ENCODE results near the gene CDKAL1.
"Not testable (repeated sequence)": the region's sequence is repeated elsewhere in the genome, so short reads cannot be mapped to it uniquely, and the experiment has no call there.

Gene CDKAL1

GRCh38 chr6:21071780-21072468, 537.7 kb downstream of the CDKAL1 start:
- no peak for DNase-seq (ENCODE audit: low read depth in 2 of 2)

DNA sequence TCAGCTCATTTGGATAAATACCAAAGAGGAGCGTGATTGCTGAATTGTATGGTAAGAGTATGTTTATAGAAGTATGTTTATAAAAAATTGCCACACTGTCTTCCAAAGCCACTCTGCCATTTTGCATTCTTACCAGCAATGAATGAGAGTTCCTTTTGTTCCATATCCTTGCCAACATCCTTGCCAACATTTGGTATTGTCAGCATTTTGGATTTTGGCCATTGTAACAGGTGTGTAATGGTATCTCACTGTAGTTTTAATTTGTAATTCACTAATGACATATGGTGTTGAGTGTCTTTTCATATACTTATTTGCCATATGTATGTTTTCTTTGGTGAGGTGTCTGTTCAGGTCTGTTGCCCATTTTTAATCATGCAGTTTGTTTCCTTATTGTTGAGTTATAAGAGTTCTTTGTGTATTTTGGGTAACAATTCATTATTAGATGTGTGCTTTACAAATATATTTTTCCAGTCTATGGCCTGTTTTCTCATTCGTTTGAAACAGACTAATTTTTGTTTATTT, 539.1 kb downstream of the CDKAL1 start:
- DNase-seq (ENCODE audit: low read depth in 2 of 2) = no peak

DNA sequence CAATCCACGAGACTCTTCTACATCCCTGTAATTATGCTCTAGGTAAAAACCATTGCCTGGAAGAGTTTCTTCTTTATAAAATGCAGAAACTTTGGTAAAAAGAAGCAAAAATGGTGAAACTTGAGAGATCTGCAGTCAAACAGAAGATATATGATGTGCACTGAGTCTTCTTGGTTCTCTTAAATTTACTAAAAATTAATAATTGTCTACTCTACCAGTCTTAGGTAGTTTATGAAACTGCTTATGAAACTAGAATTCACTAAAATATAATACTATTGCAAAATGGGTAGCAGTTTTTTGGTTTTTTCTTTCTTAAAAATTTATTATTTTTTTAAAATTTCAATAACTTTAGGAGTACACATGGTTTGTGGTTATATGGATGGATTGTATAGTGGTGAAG, 540.2 kb downstream of the CDKAL1 start:
- no peak for DNase-seq (ENCODE audit: low read depth in 2 of 2)

DNA sequence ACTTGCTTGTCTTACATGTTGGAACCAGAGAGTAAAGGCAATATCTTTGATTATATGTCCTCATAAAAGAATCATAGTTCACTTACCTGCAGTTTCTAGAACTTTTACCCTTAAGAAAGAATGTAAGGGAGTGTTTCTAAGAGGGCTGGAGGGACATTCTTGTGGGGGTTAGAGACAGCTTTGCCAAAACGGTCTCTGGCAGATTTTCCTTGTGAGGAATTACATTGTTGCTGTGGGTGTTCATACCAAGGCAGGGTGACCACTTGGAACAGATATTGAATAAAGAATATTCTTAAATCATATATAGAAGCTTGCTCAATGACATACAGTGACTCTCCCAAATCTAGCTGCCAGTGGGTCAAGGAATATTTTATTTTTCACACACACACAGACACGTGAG, 541.7 kb downstream of the CDKAL1 start:
- no peak for DNase-seq (ENCODE audit: low read depth in 2 of 2)

GRCh38 chr6:21078497-21078896, 544.2 kb downstream of the CDKAL1 start:
- no peak for DNase-seq (ENCODE audit: low read depth in 2 of 2)

- no peak for DNase-seq (ENCODE audit: low read depth in 2 of 2)
Observed at GRCh38 chr6:21079468-21080048, 545.3 kb downstream of the CDKAL1 start.

DNA sequence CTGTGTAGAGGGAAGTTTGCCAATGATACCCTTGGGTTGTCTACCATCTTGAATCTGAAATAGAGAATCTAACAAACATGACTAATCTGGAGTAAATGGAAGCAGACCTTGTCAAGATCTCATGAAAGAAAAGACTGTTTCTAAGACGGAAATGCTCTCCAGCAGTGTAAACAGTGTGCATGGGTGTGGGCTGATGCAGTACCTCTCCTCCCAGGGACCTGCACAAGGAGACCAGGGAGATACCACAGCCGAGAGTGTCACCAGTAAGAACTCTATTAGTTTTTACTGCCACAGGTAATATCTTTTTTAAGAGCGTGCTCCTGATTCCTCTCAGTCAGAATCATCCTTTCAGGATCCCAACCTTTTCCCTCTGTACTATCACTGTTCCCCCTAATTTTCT, 546.0 kb downstream of the CDKAL1 start:
- no peak for DNase-seq (ENCODE audit: low read depth in 2 of 2)

DNA sequence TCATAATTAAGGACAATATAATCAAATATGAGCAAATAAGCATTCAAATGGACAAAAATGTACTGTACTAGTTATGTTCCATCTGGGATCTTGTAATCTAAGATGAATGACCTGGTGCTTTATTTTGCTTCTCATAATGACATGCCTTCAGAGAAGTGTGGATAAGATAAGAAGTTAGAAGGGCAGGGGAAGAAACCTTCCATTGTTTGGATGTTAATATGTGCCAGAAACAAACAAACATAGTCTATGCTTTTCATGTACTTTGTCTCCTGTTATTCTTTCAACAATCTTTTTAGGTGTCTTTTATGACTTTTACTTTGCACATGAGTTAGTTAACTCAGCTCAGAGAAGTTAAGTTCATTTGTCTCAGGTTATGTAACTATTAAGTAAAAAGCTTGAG, 547.8 kb downstream of the CDKAL1 start:
- DNase-seq (ENCODE audit: low read depth in 2 of 2) = no peak

DNA sequence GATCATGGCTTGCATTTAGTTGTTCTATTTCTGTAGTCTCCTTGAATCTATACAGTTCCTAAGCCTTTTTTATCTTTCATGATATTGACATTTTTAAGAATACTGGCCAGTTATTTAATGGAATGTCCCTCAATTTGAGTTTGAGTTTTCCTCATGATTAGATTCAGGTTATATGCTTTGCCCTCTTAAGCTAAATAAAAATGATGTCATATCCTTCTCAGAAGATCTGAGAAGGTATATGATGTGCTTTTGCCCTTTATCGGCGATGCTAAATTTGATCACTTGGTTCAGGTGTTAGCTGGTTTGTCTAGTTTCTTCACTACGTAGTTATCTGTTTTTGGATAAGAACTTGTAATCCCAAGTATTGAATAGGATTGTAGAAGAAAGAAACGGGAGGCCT, 549.5 kb downstream of the CDKAL1 start:
- DNase-seq (ENCODE audit: low read depth in 2 of 2) = no peak

- DNase-seq (ENCODE audit: low read depth in 2 of 2) = no peak
Observed at GRCh38 chr6:21084656-21085055, 550.4 kb downstream of the CDKAL1 start.

GRCh38 chr6:21085211-21085610, 551.0 kb downstream of the CDKAL1 start:
- no peak for DNase-seq (ENCODE audit: low read depth in 2 of 2)

DNA sequence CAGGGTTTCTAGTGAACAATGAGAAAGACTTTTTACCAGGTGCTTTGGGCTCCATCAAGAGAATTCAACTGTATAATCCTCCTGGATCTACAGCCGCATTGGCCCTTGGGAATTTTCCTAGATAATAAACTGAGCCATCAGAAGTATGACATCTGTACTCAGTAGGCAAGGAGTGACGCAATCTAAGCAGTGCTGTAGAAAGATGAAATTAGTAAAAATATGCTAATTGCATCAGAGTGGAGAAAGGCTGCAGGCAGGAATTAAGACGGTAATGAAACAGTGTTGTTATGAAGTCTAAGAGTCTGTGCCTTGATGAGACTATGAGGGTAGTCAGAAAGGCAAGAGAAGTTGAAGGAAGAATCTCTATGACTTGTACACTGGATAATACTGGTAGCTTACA, 551.4 kb downstream of the CDKAL1 start:
- no peak for DNase-seq (ENCODE audit: low read depth in 2 of 2)

DNA sequence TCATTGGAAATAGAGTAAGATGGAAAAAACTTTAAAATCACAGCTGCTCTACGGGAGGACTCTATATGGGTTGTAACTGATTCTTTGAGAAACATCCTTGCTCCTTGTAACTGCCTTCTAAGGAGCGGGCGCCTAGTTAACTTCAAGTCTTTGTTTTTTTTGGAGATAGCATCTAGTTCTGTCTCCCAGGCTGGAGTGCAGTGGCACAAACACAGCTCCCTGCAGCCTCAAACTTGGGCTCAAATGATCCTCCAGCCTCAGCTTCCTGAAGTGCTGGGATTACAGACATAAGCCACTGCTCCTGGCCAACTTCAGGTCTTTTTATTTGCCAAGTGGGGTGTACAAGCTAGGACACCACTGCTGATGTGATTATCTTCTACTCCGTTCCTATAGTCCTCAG, 552.9 kb downstream of the CDKAL1 start:
- DNase-seq (ENCODE audit: low read depth in 2 of 2) = no peak

GRCh38 chr6:21091411-21091810, 557.2 kb downstream of the CDKAL1 start:
- DNase-seq (ENCODE audit: low read depth in 2 of 2) = no peak

DNA sequence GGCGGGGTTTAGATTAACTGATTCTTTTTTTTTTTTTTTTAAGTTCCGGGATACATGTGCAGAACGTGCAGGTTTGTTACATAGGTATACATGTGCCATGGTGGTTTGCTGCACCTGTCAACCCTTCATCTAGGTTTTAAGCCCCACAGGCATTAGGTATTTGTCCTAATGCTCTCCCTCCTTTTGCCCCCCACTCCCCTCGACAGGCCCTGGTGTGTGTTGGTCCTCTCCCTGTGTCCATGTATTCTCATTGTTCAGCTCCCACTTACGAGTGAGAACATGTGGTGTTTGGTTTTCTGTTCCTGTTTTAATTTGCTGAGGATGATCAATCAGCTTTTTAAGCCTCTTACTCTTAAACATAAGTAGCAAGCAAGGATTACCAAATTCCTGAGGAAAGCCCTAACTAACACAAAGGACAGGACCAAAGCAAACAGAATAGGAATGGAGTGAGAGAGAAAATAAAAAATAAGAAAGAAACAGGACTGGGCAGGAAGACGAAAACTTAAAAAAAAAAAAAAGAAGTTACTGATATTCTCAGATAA, 558.0 kb downstream of the CDKAL1 start:
- not testable (repeated sequence) for DNase-seq (ENCODE audit: low read depth in 2 of 2)

DNA sequence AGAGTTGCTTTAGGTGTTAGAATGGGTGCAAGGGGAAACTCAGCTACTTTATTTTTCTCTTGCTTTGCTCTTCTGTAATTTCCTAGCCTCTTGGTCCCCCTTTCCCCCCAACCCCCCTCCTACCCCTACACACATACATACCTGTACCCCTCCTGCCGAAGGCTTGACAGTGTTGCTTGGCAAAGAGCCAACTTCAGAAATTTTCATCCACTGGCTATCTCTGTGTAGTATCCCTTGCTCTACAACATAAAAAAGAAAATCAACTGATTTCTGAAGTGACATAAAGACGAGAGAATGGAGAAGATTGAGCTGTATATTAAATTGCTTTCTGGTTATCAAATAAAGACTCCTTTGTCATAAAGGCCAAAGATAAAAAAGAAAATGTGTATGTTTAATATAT, 561.2 kb downstream of the CDKAL1 start:
- no peak for DNase-seq (ENCODE audit: low read depth in 2 of 2)

GRCh38 chr6:21098134-21098533, 563.9 kb downstream of the CDKAL1 start:
- no peak for DNase-seq (ENCODE audit: low read depth in 2 of 2)

- no peak for DNase-seq (ENCODE audit: low read depth in 2 of 2)
Observed at GRCh38 chr6:21098744-21099143, 564.5 kb downstream of the CDKAL1 start.

- no peak for DNase-seq (ENCODE audit: low read depth in 2 of 2)
Observed at GRCh38 chr6:21099338-21100314, 565.4 kb downstream of the CDKAL1 start.

GRCh38 chr6:21100991-21101390, 566.7 kb downstream of the CDKAL1 start:
- no peak for DNase-seq (ENCODE audit: low read depth in 2 of 2)

- no peak for DNase-seq (ENCODE audit: low read depth in 2 of 2)
Observed at GRCh38 chr6:21101694-21102093, 567.4 kb downstream of the CDKAL1 start.

DNA sequence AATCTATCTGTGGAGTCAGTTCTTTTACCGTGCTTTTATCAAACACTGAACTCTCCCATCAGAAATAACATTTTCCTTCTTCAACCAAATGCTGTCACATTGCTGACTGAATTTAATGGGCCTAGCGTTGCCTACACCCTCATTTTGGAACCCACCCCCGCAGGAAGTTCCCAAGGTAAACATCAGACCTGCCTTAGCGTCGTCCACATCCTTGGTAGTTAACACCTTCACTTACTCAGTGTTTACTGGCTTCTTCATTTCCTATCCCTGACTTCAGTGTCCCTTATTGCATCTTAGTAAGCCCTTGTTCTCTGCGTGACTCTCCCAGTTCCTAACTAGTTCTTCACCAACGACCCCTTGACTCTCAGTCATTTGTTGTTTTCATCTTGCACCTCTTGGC, 567.9 kb downstream of the CDKAL1 start:
- DNase-seq (ENCODE audit: low read depth in 2 of 2) = no peak

All from stimulated activated CD8-positive, alpha-beta memory T cell treated with anti-CD3 and anti-CD28 coated beads, Interleukin-7, amount 100 ng/mL, for 4 hours (primary cell).